HFFc6 (cell line): Measurements from ENCODE around the gene MLST8. TPM values are rescaled to one million over a fixed set of nuclear protein-coding genes. Genes with fewer than 3 reads are reported as not detected.
"Not testable (repeated sequence)": the region's sequence is repeated elsewhere in the genome, so short reads cannot be mapped to it uniquely, and the experiment has no call there.

Source experiments
- DNase-seq: peaks from one replicate; pipeline ENCODE4 v3.0.0-alpha.2; 2018
- H3K27ac Mint-ChIP-seq: 2 replicates; pipeline ENCODE4 v1.8.0; 2020; ENCODE audit warnings: mild to moderate bottlenecking, mixed read lengths
- H3K27me3 Mint-ChIP-seq: 2 replicates; pipeline ENCODE4 v1.8.0; 2021; ENCODE audit warnings: mild to moderate bottlenecking, moderate library complexity, mixed read lengths; ENCODE audit not compliant: insufficient read depth
- H3K36me3 Mint-ChIP-seq: 2 replicates; pipeline ENCODE4 v1.8.0; 2021; ENCODE audit warnings: low read depth, mixed read lengths
- H3K4me1 Mint-ChIP-seq: 2 replicates; pipeline ENCODE4 v1.8.0; 2020; ENCODE audit warnings: low read depth, mixed read lengths
- H3K4me3 Mint-ChIP-seq: 2 replicates; pipeline ENCODE4 v1.8.0; 2020; ENCODE audit warnings: mild to moderate bottlenecking, moderate library complexity, mixed read lengths
- H3K9me3 Mint-ChIP-seq: 2 replicates; pipeline ENCODE4 v1.8.0; 2020; ENCODE audit warnings: mild to moderate bottlenecking, mixed read lengths
- total RNA-seq, 6 experiments: library from RNA; stranded (reverse); fragmentation: NEBNext Ultra II Directional; extraction: Animal tissue kit (Norgen Biotek cat#: 25700); gene quantifications; 2 replicates in 1 of 6; 3 replicates in 5 of 6; pipeline ENCODE4 v1.2.3, GENCODE V29; 2021
- TF ChIP-seq, protein P1 (sequence below): fragments of 200-600 bp; sonication (generic); IDR thresholded peaks from 2 replicates; pipeline ENCODE4 v1.5.0; 2021; ENCODE audit warnings: antibody characterized with exemption, mild to moderate bottlenecking

Gene MLST8
- total RNA-seq, 6 experiments from 2014 or later = 32.7 to 39.4 (median 37.5) TPM

DNA sequence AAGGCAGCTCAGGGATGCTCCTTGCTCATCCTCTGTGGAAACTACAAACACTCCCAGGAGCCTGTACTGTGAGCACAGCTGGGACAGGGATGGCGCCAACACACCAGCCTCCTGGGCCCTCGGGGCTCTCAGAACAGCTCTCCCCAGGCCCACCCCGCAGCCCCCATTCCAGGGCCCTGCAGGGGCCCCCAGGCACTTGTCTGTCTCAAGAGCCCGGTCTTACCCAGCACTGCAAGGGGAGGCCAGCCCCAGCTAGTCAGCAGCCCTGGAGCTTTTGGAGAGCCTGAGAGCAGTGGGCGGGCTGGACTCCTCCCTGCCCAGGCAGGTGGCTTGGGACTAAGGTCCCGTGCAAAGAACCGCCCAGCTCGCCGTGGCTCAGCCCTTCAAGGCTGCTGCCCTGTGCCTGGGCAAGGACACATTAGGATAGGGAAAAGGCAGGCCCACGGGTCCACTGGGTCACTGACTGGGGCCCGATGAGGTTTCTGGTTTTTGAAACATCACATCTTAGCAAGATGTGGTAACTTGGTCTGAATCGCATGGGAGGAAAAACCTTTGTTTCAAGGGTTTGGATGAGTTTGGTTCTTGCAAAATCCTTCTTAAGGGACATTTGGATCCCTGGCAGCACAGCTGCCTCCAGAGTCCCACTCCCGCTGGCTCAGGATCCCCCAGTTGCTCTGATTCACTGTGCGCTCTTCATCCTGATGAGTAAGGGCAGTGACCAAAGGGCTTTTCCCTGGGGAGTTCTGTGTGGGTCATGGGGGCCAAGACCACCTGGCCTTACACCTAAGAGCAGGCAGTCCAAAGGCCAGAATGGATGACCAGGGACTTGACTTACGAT, 33.8 kb downstream of the MLST8 start:
- Mint-ChIP-seq H3K4me1 (no peaks in the 10 kb centered on the region), H3K4me3 (no peak overlapping the region), H3K27me3 (no peaks in the 10 kb centered on the region), H3K27ac (no peak overlapping the region), H3K9me3 (no peaks in the 10 kb centered on the region), H3K36me3 (peaks cover 9% of the 10 kb centered on the region)
- no peak for DNase-seq
- TF ChIP-seq, protein P1, sequence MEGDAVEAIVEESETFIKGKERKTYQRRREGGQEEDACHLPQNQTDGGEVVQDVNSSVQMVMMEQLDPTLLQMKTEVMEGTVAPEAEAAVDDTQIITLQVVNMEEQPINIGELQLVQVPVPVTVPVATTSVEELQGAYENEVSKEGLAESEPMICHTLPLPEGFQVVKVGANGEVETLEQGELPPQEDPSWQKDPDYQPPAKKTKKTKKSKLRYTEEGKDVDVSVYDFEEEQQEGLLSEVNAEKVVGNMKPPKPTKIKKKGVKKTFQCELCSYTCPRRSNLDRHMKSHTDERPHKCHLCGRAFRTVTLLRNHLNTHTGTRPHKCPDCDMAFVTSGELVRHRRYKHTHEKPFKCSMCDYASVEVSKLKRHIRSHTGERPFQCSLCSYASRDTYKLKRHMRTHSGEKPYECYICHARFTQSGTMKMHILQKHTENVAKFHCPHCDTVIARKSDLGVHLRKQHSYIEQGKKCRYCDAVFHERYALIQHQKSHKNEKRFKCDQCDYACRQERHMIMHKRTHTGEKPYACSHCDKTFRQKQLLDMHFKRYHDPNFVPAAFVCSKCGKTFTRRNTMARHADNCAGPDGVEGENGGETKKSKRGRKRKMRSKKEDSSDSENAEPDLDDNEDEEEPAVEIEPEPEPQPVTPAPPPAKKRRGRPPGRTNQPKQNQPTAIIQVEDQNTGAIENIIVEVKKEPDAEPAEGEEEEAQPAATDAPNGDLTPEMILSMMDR = no peak

DNA sequence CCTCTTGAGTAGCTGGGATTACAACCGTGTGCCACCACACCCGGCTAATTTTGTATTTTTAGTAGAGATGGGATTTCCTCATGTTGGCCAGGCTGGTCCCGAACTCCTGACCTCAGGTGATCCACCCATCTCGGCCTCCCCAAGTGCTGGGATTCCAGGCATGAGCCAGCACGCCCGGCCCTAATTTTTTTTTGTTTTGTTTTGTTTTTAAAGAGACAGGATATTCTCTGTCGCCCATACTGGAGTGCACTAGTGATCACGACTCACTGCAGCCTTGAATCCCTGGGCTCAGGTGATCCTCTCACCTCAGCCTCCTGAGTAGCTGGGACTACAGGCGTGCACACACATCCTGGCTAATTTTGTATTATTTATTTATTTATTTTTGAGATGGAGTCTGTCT, 35.1 kb downstream of the MLST8 start:
- H3K9me3 Mint-ChIP-seq, H3K27ac Mint-ChIP-seq, H3K4me1 Mint-ChIP-seq, H3K4me3 Mint-ChIP-seq, H3K27me3 Mint-ChIP-seq, DNase-seq, H3K36me3 Mint-ChIP-seq: not testable (repeated sequence)

DNA sequence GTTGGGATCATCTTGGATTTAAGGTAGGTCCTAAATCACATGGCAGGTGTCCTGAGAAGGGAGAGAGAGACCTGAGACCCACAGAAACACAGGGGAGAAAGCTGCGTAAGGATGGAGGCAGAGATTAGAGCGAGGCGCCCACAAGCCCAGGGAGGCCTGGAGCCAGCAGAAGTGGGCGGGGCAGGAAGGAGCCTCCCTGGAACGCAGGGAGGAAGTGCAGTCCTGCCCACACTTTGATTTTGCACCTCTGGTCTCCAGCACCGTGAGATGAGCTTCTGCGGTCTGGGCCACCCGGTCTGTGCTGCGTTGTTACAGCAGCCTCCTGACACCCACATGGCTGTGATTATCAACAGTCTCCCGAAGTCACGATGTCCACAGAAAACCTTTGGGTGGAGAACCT, 37.3 kb downstream of the MLST8 start:
- Mint-ChIP-seq H3K4me3 (no peak overlapping the region), H3K36me3 (peaks cover 14% of the 10 kb centered on the region), H3K27me3 (no peaks in the 10 kb centered on the region), H3K4me1 (no peaks in the 10 kb centered on the region), H3K9me3 (no peaks in the 10 kb centered on the region), H3K27ac (no peak overlapping the region)
- TF ChIP-seq, protein P1 = no peak
- DNase-seq = no peak

DNA sequence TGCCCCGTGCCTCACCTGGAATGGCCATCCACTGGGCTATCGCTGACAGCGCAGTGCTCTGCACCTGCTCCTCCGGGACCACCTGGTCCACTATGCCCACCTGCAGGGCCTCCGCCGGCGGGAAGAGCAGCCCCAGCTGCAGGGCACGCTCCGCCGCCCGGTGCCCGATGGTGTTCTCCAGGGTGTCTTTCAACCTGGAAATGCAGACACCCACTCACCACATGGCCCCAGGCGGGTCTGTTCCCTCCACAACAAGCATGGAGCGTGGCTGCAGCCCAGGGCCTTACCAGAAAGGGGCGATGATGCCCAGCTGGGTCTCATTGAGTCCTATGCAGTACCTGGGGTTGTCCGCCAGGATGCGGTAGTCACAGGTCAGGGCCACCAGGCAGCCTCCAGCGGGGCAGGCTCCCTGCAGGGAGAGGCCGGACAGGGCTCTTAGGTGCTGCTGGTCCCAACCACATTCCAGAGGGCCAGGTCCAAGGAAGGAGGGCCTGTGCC, 37.8 kb downstream of the MLST8 start:
- Mint-ChIP-seq H3K27me3 (no peaks in the 10 kb centered on the region), H3K4me1 (no peaks in the 10 kb centered on the region), H3K27ac (no peak overlapping the region), H3K36me3 (peaks cover 14% of the 10 kb centered on the region), H3K9me3 (no peaks in the 10 kb centered on the region), H3K4me3 (no peak overlapping the region)
- no peak for DNase-seq
- TF ChIP-seq, protein P1 = no peak; the same call in 1 of the 2 replicates

DNA sequence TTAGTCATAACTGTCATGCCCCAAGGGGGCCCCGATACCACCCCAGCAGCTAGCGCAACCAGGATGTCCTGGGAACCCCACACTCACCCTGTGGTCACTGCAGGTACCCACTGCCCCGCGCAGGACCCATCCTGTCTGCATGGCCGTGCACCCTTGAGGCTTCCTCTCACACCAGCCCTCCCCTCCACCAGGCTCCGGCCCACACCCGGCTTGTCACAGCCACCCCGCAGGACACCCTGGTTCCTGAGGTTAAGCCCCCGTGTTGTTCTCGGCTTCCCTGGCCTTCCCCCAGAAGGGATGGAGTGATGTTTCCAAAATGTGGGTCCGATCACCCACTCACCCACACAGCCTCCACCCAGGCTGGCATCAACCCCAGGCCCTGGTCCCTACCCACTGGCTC, 38.5 kb downstream of the MLST8 start:
- no peaks in the 10 kb centered on the region for H3K4me1 Mint-ChIP-seq
- H3K36me3 Mint-ChIP-seq = peaks cover 14% of the 10 kb centered on the region
- H3K27me3 Mint-ChIP-seq = no peaks in the 10 kb centered on the region
- TF ChIP-seq, protein P1 = no peak
- H3K4me3 Mint-ChIP-seq = no peak overlapping the region
- H3K27ac Mint-ChIP-seq = no peak overlapping the region
- no peaks in the 10 kb centered on the region for H3K9me3 Mint-ChIP-seq
- no peak for DNase-seq

DNA sequence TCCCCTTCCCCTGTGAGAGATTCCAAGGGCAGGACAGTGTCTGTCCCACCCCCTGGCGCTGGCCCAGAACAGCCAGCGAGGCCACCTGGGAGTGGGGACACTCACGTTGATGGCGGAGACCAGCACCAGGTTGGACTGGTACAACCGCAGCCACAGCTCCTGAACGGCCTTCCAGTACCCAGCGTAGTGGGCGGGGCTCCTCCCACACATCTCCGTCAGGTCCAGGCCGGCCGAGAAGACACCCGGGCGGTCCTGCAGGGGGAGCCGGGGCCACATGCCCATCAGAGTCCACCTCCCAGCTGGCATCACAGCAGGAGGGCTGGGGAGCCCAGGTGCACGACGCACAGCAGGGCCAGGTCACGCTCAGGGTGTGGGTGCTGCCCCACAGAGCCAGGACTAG, 39.0 kb downstream of the MLST8 start:
- Mint-ChIP-seq H3K27me3 (no peaks in the 10 kb centered on the region), H3K9me3 (no peaks in the 10 kb centered on the region), H3K4me3 (no peak overlapping the region), H3K27ac (no peak overlapping the region), H3K36me3 (peaks cover 14% of the 10 kb centered on the region), H3K4me1 (no peaks in the 10 kb centered on the region)
- no peak for DNase-seq
- TF ChIP-seq, protein P1 = no peak; the same call in 1 of the 2 replicates
